ENCODE results near the gene MARCHF6.
"Not testable (repeated sequence)": the region's sequence is repeated elsewhere in the genome, so short reads cannot be mapped to it uniquely, and the experiment has no call there.

Gene MARCHF6

DNA sequence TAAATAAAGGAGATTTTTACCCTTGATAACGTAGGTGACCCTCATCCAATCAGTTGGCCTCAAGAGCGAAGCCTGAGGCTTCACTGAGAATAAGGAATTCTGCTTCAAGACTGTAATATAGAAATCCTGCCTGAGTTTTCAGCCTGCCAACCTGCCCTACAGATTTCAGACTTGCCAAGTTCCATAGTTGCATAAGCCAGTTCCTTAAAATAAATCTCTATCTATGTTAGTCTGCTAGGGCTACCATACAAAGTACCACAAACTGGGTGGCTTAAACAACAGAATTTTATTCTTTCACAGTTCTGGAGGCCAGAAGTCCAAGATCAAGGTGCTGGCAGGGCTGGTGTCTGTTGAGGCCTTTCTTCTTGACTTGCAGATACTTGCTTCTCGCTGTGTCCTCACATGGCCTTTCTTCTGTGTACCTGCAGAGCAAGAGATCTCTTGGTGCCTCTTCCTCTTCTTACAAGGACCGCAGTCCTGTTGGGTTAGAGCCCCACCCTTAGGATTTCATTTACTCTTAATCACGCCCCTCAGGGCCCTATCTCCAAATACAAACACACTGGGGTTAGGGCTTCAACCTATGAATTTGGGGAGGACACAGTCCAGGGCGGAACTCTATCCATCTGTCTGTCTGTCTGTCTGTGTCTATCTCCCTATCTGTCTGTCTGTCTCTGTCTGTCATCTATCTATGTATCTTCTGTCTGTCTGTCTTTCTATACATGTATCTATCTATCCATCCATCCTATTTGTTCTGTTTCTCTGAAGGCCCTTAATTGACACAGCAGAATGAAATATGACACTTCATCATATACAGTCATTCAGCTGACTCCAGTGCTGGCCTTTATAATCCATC, 28.8 kb upstream of the MARCHF6 start:
- DNase-seq, result no peak

DNA sequence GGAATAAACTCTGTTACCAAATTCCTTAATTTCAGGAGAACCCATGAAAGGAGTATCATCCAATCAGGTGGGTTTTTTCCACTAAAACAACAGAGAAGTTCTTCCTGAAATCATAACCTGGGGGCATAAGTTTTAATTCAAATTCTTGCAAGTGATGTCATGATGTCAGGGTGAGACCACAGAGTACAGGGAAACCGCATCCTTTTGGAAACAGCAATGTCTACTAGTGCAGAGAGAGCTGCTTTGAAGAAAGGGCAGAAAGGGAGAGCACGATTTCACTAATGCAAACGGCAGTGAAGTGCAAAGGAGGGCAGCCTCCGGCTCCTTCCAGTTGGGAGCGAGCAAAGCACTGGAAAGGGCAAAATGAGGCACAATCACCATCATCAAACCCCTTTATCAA, 25.2 kb upstream of the MARCHF6 start:
- DNase-seq, result no peak

DNA sequence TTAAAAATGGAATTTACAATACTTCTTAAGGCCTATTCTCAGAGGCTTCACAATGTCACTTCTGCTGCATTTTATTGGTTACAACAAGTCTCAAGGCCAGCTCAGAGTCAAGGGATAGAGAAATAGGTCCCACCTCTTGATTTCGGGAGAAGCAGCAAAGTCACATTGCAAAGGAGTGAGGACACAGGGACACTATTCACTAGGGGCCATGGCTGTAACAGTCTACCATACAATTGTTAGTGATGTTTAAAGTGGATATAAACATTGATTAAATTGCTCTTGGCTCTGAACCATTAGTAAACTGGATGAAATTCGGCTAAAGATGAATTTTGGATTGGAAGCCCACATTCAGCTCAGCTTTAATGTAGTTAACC, 24.1 kb upstream of the MARCHF6 start:
- DNase-seq, result no peak

DNA sequence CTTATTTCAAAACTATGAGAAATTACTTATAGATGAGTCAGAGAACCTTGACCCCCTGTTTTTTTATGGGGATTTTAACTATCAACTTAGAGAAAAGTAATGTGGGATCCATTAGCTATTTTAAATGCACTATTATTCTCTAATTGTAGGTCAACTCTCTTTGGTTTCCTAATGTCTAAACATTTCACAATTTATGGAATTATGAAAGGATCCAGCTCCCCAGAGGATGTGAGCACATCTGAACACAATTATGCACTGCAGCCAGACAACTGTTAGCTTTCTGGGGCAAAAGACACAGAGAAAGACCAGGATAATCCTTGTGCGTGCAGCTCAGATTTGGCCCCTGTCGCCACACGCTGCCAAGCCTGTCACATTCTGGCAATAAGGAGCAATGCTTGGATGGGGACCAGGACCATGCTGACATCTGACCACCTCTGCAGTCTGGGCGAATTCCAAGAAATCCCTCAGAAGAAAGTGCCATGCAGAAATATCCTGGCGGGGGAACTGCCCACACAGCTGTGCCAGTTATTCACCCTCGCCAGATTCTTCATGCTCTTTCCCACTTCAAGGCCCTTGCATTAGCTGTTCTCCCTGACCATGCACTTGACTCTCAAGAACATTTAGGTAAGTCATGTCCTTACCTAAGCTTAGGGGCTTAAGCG, 23.5 kb upstream of the MARCHF6 start:
- no peak for DNase-seq

DNA sequence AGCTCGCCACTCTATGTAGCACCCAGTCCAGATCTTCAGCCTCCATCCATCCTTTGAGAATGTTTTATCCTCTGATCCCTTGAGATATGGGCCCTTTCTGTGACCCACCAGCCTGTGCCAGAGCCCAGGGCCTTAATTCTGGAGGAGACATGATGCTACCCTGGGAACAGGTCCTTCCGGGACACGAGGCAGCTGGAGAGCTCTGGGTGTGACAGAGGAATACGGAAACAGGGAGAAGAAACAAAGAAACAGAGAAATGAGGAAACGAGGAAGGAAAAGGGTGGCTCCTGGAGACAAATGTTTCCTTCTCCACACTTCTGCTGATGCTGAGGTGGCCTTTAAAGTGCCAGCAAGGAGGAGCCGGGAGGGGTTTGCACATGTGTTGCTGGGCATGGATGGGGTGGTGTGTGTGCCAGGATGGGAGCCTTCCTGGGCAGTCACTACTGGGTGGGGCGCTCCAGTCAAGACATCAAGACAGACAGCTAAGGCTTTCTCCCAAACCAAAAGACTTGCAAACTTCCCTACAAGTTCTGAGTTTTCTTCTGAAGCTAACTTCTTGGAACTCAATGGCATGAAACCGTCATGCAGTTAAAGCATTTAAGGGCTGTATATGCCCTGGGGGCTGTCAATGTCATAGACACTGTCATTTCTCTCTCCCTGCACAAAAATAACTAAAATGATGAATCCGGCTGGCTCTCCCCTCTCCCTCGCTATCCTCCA, 22.8 kb upstream of the MARCHF6 start:
- DNase-seq, result no peak

DNA sequence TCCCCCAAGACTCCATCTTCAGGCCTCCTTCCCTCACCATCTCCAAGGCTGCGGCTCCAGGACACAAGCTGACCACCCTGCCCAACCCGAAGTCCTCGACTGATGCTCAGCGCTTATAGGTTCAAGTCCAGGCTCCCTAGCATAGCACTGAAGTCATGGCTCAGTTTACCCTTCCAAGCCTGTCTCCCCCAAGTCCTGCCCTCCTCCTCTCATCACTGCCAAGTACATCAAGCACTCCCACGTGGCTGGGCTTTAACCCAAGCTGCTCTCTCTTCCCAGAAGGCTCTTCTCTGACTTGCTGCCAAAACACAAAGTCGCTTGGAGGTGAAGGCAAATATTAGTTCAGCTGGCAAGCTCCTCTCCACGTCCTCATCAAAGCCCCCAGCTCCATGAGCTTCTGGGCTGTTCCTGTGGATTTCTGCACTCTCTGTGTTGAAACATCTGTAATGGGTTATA, 22.1 kb upstream of the MARCHF6 start:
- peak; percentile 35 for DNase-seq

DNA sequence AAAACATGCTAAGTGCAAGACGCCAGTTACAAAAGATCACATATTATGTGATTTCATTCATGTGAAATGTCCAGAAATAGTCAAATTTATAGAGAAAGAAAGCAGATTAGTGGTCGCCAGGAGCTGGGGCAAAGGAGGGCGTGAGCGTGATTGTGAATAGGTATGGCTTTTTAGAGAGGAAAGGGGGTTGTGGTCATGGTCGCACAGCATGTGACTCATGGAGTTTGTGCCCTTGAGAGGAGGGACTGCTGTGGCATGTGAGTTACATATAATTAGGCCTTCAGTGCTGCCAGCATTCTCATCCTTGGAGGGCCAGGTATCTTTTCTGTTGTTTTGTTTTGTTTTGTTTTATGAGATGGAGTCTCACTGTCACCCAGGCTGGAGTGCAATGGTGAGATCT, 21.2 kb upstream of the MARCHF6 start:
- no peak for DNase-seq

DNA sequence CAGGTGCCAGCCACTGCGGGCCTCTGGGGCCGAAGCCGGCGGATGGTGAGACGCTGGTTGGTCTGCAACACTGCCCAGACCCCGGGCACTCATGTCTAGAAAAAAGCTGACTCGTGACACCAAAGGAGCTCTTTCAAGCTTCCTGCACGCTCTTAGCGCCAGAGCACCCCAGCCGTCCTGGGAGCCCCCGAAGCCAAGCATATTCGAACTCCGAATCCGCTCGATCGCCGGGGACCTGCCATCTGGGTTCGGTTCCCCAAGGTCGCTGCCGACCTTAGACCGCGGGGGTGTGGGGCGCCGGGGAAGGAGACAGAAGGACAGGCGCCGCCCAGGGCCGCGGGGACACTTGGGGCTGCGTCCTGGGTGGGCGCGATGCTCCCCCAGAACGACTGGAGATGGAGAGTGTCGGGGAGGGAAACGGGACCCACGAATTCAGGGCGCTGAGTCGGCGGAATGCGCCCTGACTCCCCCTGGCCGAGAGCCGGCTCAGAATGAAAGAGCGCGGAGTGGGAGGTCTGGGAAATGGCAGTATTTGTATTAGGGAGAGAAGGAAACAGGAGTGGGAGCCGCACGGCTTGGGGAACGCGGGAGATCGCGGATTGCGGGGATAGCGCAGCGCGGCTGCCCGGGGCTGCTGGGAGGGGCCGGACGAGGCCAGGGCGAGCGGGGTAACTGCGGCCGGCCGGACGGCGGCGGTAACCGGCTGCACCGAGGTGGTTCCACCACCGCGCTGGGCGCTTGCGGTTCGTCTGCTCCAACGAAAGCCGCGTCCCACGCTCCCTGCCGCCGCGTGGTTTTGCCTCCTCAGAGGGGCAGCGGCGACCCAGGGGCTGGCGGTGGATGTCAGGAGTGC, 20.1 kb upstream of the MARCHF6 start:
- DNase-seq, result peak; percentile 50

DNA sequence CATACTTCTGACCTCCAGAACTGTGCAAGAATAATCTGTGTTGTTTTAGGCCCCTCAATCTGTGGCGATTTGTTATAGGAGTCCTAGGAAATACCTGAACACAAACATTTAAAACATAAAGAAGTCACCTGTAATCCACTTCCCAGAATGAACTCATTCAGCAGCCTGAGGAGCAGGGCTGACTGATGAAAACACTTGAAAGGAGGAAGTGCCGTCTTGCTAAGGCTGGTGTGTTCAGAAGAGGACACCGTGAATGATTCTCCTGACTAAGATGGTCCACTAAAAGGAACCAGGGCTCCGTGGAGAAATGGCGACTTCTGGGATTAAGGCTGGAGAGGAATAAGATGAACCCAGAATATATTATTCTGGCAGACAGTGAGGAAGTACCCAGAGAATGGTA, 18.7 kb upstream of the MARCHF6 start:
- no peak for DNase-seq

DNA sequence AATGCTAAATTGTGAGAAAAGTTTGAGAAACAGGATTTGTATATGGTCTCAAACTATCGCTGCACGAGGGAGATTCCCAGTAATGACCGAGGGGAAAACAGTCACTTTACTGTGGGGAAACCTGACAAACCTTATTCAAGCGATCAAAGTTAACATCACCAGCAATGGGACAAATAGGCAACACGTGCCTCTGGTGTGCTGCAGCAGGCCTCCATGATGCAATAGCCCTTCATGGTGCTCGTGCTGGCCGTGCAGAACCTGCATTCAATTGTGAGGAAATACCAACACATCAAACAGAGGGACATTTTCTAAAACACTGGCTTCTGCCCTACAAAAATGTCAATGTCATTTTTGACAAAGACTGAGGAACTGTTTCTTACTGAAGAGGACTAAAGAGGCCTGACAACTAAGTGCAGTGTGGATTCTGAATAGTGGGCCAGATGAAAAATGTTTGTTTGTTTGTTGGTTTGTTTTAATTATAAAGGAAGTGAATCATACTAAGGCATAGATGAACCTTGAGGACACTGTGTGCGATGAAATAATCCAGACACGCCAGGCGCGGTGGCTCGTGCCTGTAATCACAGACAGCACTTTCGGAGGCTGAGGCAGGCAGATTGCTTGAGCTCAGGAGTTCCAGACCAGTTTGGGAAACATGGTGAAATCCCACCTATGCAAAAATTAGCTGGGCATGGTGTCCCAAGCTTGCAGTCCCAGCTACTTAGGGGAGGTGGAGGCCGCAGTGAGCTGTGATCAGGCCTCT, 17.6 kb upstream of the MARCHF6 start:
- no peak for DNase-seq

DNA sequence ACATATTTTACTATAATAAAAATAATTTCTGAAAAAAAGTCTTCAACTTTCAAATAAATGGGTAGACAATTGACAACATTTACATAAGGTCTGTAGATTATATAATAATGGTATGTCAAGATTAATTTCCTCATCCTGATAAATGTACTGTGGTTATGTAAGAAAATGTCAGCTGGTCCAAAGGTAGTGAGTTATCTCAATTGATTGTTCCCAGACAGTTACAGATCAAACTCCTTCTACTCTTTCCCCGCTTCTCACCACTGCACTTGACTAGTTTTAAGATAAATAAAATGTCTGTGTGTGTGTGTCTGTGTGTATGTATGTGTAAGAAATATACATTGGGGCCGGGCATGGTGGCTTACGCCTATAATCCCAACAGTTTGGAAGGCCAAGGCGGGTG, 16.4 kb upstream of the MARCHF6 start:
- DNase-seq, result no peak

DNA sequence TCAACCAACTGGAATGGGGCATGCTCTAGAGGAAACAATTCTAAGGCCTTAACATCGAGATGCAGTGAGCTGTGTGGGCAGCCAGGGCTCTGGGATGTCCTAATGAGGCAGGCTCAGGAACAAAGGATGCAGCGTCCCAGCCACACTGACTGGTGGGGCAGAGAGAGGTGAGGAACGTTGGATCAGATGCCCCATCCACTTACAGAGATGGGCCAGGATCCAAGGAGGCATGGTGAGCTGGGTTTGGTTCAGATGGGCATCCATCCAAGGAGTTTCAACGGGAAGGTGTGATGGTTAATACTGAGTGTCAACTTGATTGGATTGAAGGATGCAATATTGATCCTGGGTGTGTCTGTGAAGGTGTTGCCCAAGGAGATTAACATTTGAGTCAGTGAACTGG, 15.5 kb upstream of the MARCHF6 start:
- DNase-seq, result no peak

DNA sequence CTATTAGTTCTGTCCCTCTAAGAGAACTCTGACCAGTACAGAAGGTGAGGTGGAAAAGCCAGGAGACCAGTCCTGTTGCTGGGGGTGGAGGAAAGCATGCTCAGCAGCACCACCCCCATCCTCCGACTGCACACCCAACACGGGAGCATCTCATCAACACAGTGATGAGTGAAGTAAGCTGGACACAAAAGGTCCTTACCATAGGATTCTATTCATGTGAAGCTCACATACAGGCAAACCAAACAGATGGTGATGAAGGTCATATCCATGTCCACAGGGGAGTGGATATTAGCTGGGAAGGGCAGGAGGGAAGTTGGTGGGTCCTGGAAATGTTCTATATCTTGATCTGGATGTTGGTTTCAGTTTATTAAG, 14.8 kb upstream of the MARCHF6 start:
- DNase-seq, result no peak

DNA sequence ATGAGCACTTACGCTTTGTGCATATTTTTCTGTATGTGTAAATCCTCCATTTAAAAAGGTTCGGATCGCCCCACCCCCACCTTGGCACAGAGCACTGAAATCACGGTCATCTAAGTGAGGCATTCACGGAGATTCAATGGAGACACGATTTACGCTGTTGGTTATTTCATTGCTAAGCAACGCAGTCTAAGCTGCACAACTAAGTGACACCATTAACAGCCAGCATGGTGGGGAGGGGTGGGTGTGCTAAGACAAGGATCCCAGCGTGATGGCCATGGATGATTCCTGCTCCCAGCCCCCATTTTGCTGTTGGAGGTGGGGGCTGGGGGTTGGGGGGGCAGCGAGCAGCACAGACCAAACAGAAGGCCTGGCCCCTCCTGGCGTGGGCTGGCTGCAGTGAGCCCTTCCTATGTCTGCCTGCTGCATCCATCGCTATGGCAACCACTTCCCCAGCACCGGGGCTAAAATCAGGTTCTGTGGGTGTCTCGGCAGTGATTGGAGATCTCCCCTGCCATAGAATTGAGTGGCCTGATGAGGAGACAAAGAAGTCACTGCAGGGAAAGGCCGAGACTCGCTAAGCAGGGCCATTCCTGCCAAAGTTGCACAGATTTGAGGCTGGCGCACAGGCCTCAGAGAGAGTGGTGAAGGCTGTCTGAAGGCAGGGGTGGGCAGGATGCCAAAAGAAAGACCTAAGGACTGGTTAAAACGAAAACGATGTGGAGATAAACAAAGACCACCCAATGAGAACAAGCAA, 14.3 kb upstream of the MARCHF6 start:
- DNase-seq, result no peak

DNA sequence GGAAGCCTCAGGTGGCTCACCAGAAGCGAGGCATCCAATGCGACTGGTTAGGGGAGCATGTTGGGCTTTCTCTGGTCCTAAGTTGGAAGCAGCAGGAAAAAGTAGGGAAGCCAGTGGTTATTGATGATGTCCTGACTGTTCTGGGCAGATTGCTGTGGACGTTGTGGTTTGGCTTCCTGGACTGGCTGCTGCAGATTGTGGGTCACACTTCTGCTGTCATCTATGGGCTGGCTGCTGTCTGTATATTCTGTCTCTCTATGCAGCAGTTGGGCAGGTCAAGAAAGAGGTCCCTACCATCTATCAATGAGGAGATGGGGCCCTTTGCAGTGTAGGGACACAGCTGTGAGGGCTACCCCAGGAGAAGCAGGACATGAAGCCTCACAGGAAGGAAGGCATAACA, 13.5 kb upstream of the MARCHF6 start:
- no peak for DNase-seq

DNA sequence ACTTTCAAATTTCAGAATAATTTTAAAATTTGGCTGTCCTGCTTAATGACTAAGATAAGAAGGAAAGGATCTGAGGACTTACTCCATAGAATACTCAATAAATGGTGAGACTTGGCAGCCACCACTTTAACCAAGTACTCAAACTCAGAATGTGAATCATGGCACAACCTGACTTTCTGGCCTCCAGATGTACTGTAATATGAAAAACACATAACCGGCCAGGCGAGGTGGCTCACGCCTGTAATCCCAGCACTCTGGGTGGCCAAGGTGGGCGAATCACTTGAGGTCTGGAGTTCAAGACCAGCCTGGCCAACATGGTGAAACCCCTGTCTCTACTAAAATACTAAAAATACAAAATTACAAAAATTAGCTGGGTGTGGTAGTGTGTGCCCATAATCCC, 10.0 kb upstream of the MARCHF6 start:
- no peak for DNase-seq

DNA sequence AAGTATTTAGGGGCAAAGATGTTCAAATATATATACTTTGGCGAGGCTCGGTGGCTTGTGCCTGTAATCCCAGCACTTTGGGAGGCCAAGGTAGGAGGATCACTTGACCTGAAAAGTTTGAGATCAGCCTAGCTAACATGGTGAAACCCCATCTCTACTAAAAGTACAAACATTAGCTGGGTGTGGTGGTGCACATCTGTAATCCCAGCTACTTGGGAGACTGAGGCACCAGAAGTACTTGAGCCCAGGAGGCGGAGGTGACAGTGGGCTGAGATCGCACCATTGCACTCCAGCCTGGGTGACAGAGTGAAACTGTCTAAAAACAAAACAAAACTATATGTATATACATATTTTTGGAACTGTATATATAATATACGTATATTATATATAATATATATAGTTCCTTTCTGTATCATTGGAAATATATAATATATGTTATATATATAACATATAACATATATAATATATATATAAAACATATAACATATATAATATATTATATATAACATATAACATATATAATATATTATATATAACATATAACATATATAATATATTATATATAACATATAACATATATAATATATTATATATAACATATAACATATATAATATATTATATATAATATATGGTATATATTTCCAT, 8.9 kb upstream of the MARCHF6 start:
- not testable (repeated sequence) for DNase-seq

DNA sequence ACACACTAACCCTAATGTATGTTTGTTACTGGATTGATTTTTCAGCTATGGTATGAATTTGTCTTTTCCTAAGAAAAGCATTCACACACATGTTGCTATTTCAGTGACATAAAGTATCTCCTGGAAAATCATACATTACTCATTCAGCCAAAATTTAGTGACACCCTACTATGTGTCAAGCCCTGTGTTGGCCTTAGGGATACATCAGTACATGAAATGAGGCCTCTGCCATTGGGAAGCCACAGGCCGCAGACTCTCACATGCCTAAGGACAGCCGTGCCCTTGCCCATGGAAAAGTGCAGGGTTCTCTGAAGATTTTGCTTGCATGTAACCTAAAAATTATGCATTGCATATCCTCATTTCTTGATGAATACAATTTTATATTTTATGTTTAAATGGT, 5.2 kb upstream of the MARCHF6 start:
- no peak for DNase-seq

DNA sequence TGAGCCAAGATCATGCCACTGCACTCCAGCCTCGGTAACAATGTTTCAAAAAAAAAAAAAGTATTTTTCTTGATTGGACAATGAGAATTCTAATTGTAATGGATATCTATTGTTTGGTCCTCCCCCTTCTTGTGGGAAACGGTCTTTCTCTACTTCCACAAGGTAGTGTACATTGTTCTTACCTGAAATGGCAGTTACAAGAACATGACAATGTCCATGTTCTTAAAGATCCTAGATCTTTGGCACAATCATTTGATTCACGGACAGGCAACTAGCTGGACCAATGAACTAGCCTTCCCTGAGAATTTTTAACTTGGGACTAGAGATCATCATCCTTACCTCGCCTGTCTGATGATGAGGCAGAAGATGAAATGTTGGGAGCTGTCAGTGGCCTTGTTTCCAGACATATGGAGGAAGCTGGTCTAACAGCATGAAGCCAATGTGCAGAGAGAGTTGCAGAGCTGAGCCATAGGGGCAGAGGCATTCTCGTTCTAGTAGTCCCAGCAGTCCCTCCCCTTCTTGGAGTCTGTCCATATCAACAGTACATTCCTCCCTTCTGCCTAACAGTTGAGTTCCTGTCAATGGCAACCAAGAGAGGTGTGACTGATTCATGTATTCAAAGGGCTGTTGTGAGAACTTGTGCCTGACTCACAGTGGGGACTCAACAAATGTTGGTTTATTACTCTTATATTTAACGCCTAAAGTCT, 2.1 kb upstream of the MARCHF6 start:
- no peak for DNase-seq

DNA sequence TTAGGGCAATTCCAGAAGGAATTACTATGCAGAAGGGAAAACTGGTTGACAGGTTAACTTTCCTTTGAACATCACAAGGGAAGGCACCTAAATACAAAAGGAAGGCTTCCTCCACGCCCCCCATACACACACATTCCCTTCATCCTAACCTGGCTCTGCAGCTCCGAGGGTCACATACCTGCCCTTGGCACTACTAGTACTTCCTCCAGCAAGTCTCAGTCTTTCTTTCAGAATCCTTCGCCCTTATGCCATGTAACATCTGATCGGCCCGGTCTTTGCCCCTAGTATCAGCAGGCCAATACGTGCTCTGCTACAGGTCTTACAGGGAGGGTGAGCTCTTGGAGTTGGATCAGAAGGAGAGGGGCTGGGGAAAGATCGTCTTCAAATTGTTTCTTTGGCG, 1.6 kb upstream of the MARCHF6 start:
- DNase-seq, result no peak
